SKM-1 (cell line): Measurements from ENCODE around the gene KCNMB2.
"Not testable (repeated sequence)": the region's sequence is repeated elsewhere in the genome, so short reads cannot be mapped to it uniquely, and the experiment has no call there.

Experiments used
- DNase-seq: peaks from one replicate; lab custom pipeline; 2025; ENCODE audit not compliant: unreplicated experiment; lab: John Stamatoyannopoulos, UW

Gene KCNMB2

GRCh38 chr3:178536211-178537079 is at the start of gene KCNMB2:
KCNMB2 (plus strand) TSS chr3:178536436.
- DNase-seq, result no peak

- no peak for DNase-seq
Observed at GRCh38 chr3:178486903-178487302, 49.3 kb upstream of the KCNMB2 start.

GRCh38 chr3:178487752-178488151 is 48.5 kb upstream of the KCNMB2 start:
- no peak for DNase-seq

GRCh38 chr3:178491751-178492150 is 44.5 kb upstream of the KCNMB2 start:
- no peak for DNase-seq

GRCh38 chr3:178492491-178492890 is 43.7 kb upstream of the KCNMB2 start:
- no peak for DNase-seq

GRCh38 chr3:178494386-178494785 is 41.9 kb upstream of the KCNMB2 start:
- no peak for DNase-seq

- no peak for DNase-seq
Observed at GRCh38 chr3:178496911-178497310, 39.3 kb upstream of the KCNMB2 start.

- no peak for DNase-seq
Observed at GRCh38 chr3:178498871-178499270, 37.4 kb upstream of the KCNMB2 start.

- no peak for DNase-seq
Observed at GRCh38 chr3:178500631-178501030, 35.6 kb upstream of the KCNMB2 start.

GRCh38 chr3:178504128-178504527 is 32.1 kb upstream of the KCNMB2 start:
- no peak for DNase-seq

GRCh38 chr3:178505832-178506231 is 30.4 kb upstream of the KCNMB2 start:
- no peak for DNase-seq

- no peak for DNase-seq
Observed at GRCh38 chr3:178507507-178508442, 28.5 kb upstream of the KCNMB2 start.

- no peak for DNase-seq
Observed at GRCh38 chr3:178508443-178508825, 27.8 kb upstream of the KCNMB2 start.

GRCh38 chr3:178510496-178510895 is 25.7 kb upstream of the KCNMB2 start:
- no peak for DNase-seq

GRCh38 chr3:178512647-178513046 is 23.6 kb upstream of the KCNMB2 start:
- DNase-seq, result no peak

GRCh38 chr3:178513546-178514380 is 22.5 kb upstream of the KCNMB2 start:
- DNase-seq, result no peak

GRCh38 chr3:178514401-178514800 is 21.8 kb upstream of the KCNMB2 start:
- no peak for DNase-seq

- DNase-seq, result not testable (repeated sequence)
Observed at GRCh38 chr3:178515076-178515744, 21.0 kb upstream of the KCNMB2 start.

- DNase-seq, result no peak
Observed at GRCh38 chr3:178517665-178518334, 18.4 kb upstream of the KCNMB2 start.
